LNCaP clone FGC (cell line): ENCODE results near the gene MPPE1.

ENCODE experiments used
- DNase-seq: peaks from one replicate; pipeline ENCODE4 v3.0.0-alpha.2; 2011; ENCODE audit warnings: low read depth
- H3K4me3 ChIP-seq: 2 replicates; pipeline ENCODE4 v1.5.1; 2011; ENCODE audit warnings: mild to moderate bottlenecking, low read depth, low read length, control low read depth
- TF ChIP-seq, protein P1 (sequence below): IDR thresholded peaks from 2 replicates; pipeline ENCODE4 v1.5.1; 2012; ENCODE audit warnings: mild to moderate bottlenecking; ENCODE audit not compliant: control insufficient read depth, insufficient read depth; ENCODE audit errors: extremely low read depth

MPPE1 gene

DNA sequence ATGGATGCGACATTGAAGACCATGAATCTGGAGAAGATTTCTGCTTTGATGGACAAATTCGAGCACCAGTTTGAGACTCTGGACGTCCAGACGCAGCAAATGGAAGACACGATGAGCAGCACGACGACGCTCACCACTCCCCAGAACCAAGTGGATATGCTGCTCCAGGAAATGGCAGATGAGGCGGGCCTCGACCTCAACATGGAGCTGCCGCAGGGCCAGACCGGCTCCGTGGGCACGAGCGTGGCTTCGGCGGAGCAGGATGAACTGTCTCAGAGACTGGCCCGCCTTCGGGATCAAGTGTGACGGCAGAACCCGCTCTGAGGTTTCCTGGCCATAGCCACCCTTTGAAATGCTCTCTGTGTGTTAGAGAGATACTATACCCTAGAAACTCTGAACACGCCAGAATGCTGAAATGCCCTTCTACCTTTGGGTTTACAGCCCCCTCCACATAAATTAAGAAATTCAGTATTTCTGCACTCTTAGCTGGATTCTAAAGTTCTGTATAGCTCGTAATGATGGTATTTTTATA lies 56.2 kb downstream of the MPPE1 start:
- peak overlapping the region; percentile 100 for H3K4me3 ChIP-seq
- TF ChIP-seq, protein P1, sequence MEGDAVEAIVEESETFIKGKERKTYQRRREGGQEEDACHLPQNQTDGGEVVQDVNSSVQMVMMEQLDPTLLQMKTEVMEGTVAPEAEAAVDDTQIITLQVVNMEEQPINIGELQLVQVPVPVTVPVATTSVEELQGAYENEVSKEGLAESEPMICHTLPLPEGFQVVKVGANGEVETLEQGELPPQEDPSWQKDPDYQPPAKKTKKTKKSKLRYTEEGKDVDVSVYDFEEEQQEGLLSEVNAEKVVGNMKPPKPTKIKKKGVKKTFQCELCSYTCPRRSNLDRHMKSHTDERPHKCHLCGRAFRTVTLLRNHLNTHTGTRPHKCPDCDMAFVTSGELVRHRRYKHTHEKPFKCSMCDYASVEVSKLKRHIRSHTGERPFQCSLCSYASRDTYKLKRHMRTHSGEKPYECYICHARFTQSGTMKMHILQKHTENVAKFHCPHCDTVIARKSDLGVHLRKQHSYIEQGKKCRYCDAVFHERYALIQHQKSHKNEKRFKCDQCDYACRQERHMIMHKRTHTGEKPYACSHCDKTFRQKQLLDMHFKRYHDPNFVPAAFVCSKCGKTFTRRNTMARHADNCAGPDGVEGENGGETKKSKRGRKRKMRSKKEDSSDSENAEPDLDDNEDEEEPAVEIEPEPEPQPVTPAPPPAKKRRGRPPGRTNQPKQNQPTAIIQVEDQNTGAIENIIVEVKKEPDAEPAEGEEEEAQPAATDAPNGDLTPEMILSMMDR: no peak
- DNase-seq: no peak

DNA sequence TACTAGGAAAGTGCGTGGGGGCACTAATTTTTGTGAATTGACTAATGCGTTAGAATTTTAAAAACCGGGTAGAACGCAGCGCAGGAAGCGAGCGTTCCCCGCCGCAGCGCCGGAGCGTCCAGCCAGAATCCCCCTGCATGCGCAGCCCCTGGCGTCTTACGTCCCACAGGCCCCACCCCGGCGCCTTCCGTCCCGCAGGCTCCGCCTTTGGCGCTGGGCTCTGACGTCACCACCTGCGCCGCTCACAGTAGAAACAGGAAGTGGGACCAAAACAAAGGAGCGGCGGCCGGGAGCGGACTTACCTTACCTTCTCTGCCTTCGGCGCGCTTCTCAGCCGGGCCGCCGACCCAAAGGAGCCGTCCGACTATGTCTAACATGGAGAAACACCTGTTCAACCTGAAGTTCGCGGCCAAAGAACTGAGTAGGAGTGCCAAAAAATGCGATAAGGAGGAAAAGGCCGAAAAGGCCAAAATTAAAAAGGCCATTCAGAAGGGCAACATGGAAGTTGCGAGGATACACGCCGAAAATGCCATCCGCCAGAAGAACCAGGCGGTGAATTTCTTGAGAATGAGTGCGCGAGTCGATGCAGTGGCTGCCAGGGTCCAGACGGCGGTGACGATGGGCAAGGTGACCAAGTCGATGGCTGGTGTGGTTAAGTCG lies 56.8 kb downstream of the MPPE1 start, which contains the start of gene CHMP1B:
Gene CHMP1B, plus strand, starts transcription at position 268 of the 660 bp plus-strand sequence. Its CDS starts 99 bp downstream, at position 367.
- DNase-seq: peak; percentile 87
- TF ChIP-seq, protein P1: no peak
- peak within 1 kb of the TSS; percentile 100 for H3K4me3 ChIP-seq

DNA sequence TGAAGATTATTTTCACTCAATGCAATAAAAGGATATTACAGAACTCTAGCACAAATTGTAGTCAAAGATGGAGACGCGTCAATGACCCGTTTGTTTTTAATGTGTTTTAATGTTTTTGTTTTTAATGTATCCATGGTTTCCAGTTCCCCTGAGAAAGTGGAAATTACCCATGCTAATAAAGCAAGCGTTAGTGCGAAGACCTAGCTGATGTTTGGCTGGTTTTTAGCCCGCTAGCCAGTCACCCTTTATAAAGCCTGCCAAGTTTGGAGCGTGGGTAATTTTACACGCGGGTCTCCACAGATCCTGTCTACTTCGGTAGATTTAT lies 57.3 kb downstream of the MPPE1 start:
- H3K4me3 ChIP-seq: peak overlapping the region; percentile 100
- no peak for DNase-seq
- TF ChIP-seq, protein P1: no peak

DNA sequence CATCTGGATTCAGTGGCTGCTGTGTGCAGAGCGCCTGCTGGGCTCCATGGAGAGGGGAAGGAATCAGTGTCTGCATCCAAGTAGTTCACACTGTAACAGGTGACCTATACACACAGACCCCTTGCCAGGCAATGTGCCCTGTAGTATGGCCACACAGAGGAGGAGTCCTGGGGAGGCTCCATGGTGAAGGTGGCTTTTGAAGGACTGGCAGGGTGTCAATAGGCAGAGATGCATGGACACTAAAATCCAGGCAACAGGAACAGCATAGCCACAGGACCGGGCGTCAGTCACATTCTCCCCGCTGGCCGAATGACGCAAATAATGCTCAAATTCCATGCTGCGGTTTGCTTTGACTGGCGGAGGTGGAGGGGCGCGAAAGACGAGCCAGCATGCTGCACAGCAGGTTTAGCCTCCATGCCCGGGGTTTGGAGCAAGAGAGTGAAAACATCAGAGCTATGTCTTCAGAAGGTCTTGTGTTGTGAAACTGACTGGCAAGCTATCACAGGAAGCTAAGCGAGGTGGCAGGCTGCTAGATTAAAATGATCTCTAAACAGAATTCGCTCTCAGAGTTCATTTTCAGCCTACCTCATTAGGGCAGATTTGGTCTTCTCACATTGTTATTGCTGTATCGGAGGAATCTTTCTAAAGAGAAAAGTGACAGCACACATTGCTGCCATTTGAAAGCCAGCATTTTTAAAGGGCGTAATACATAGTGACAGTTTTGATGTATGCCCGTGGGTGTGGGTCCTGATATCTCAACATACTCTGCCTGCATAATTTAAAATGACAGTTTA lies 58.1 kb downstream of the MPPE1 start:
- TF ChIP-seq, protein P1: no peak
- no peak for DNase-seq
- peak overlapping the region; percentile 100 for H3K4me3 ChIP-seq

DNA sequence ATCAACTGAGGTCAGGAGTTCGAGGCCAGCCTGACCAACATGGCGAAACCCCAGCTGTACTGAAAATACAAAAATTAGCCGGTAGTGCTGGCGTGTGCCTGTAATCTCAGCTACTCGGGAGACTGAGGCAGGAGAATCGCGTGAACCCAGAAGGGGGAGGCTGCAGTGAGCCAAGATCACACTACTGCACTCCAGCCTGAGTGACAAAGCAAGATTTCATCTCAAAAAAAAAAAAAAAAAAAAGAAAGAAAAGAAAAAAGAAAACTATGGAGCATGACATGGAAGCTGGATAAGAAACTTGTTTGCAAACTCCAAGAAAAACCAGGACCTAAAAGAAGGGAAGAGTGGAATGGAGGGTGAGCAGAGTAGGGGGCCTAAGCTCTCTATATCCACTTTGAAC lies 58.8 kb downstream of the MPPE1 start:
- no peak overlapping the region for H3K4me3 ChIP-seq
- TF ChIP-seq, protein P1: no peak
- DNase-seq: no peak

DNA sequence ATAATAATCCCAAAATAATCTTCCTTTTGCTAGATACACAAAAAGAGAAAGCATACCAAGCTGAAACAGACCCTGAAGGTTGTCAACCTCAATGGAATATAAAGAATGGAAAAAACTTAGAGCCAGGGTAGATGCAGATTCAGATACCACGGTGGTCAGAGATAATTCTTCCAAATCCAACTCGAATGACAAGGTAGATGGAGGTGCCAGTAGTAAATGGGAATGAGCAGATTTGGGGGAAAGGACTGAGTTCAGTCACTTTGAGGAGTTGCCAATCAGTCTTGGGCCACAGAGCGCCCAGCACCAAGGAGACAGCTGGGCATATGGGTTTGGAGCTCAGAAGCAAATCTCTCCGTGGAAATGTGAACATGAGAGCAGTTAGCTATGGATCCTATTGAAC lies 60.3 kb downstream of the MPPE1 start:
- H3K4me3 ChIP-seq: no peak overlapping the region
- no peak for DNase-seq
- TF ChIP-seq, protein P1: no peak

DNA sequence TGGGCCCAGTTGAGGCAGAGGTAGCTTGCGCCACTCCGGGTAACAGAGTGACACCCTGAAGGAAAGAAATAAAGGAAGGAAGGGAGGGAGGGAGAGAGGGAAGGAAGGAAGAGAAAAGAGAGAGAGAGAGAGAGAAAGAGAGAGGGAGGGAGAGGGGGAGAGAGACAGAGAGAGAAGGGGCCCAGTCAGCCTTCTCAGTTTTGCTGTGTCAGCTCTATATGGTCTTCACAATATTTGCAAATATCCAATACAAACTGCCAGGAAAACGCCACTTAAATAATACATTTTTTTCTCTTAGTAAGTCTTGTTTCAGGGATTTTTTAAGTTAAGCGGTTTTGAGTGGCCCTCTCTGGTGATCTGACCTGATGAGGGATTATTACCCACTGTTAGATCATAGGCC lies 62.5 kb downstream of the MPPE1 start:
- TF ChIP-seq, protein P1: no peak
- DNase-seq: no peak

More for the DNA sequence above, 62.5 kb downstream of the MPPE1 start:
- no peak overlapping the region for H3K4me3 ChIP-seq
